Thoracic aorta (tissue), 2 donors: Measurements from ENCODE around the gene HSD17B7. TPM values are rescaled to one million over a fixed set of nuclear protein-coding genes. Genes with fewer than 3 reads are reported as not detected.
A peak's percentile ranks its signal among the peaks of the same experiment; 100 is the strongest.
"Not testable (repeated sequence)": the region's sequence is repeated elsewhere in the genome, so short reads cannot be mapped to it uniquely, and the experiment has no call there.

Experiments
- ATAC-seq: fragments of 150-250 bp; one replicate; pipeline ENCODE4 v1.8.0; 2017; ENCODE audit warnings: low read depth; ENCODE audit not compliant: insufficient number of reproducible peaks, low FRiP score
- DNase-seq: peaks from one replicate; pipeline ENCODE4 v3.0.0-alpha.2; 2020; ENCODE audit warnings: low spot score
- H3K27ac ChIP-seq, 2 donors: fragments of 200-600 bp; sonication (generic); 1 replicate in 1 of 2; 2 replicates in 1 of 2; pipeline ENCODE4 v1.5.1; 2016; ENCODE audit warnings: mild to moderate bottlenecking in 2 of 2, moderate library complexity in 2 of 2
- H3K27me3 ChIP-seq: fragments of 200-600 bp; sonication (generic); replicated peaks from 2 replicates; pipeline ENCODE4 v1.6.0; 2016; ENCODE audit warnings: mild to moderate bottlenecking; ENCODE audit not compliant: insufficient read depth
- H3K36me3 ChIP-seq: fragments of 200-600 bp; sonication (generic); one replicate; pipeline ENCODE4 v1.5.1; 2016
- H3K4me1 ChIP-seq, 2 donors: fragments of 200-600 bp; sonication (generic); 1 replicate in 1 of 2; 2 replicates in 1 of 2; pipeline versions ENCODE4 v1.5.1 to v1.6.0; 2016; ENCODE audit warnings: low read depth in 2 of 2, mild to moderate bottlenecking in 1 of 2; ENCODE audit not compliant: control insufficient read depth in 1 of 2
- H3K4me3 ChIP-seq: fragments of 200-600 bp; sonication (generic); 2 replicates; pipeline ENCODE4 v1.5.1; 2016; ENCODE audit warnings: mild to moderate bottlenecking
- H3K9me3 ChIP-seq: fragments of 200-600 bp; sonication (generic); 2 replicates; pipeline ENCODE4 v1.5.1; 2016
- CTCF ChIP-seq: fragments of 200-600 bp; sonication (generic); IDR thresholded peaks from one replicate; pipeline ENCODE4 v1.5.1; 2019; ENCODE audit warnings: antibody characterized with exemption
- total RNA-seq, 2 donors: library from RNA; depleted of rRNA; stranded (reverse); fragments of >200 nt; gene quantifications; one replicate each; pipeline versions ENCODE4 v1.1.0 to v1.2.3, GENCODE V29; 2016

Gene HSD17B7
- total RNA-seq, 2 donors from 2014 or later, result 10.4 to 14.4 TPM

- not testable (repeated sequence) for H3K9me3 ChIP-seq, H3K27me3 ChIP-seq, H3K36me3 ChIP-seq, H3K4me3 ChIP-seq, H3K27ac ChIP-seq, H3K4me1 ChIP-seq
- ATAC-seq (peak; percentile 85), DNase-seq (peak; percentile 25)
- peak; percentile 58 for TF ChIP-seq CTCF
These were observed 9.7 kb downstream of the HSD17B7 start for GRCh38 chr1:162799995-162800830.

- H3K36me3 ChIP-seq, H3K9me3 ChIP-seq, H3K27me3 ChIP-seq, DNase-seq, H3K4me3 ChIP-seq, H3K27ac ChIP-seq, H3K4me1 ChIP-seq, ATAC-seq: not testable (repeated sequence)
These were observed 17.0 kb downstream of the HSD17B7 start for GRCh38 chr1:162807503-162807902.

- not testable (repeated sequence) for H3K27ac ChIP-seq, H3K27me3 ChIP-seq, H3K36me3 ChIP-seq, DNase-seq, H3K4me3 ChIP-seq, H3K9me3 ChIP-seq, ATAC-seq, H3K4me1 ChIP-seq
These were observed 21.9 kb downstream of the HSD17B7 start for GRCh38 chr1:162812357-162812756.

GRCh38 chr1:162818136-162818535 lies 27.6 kb downstream of the HSD17B7 start:
- not testable (repeated sequence) for H3K9me3 ChIP-seq, H3K4me3 ChIP-seq, H3K27me3 ChIP-seq, DNase-seq, H3K36me3 ChIP-seq, H3K27ac ChIP-seq, ATAC-seq
- H3K4me1 ChIP-seq, result peaks cover 0 to 10% of the 10 kb centered on the region in 2 donors

GRCh38 chr1:162818666-162819065 lies 28.2 kb downstream of the HSD17B7 start:
- H3K27me3 ChIP-seq, H3K4me3 ChIP-seq, H3K9me3 ChIP-seq, H3K36me3 ChIP-seq, ATAC-seq, H3K27ac ChIP-seq, DNase-seq: not testable (repeated sequence)
- H3K4me1 ChIP-seq, result peaks cover 0 to 10% of the 10 kb centered on the region in 2 donors

GRCh38 chr1:162822391-162823200 lies 32.1 kb downstream of the HSD17B7 start:
- no peak for ATAC-seq
- no peak for TF ChIP-seq CTCF
- DNase-seq, result no peak
- Histone ChIP-seq H3K9me3 (no peaks in the 10 kb centered on the region), H3K36me3 (no peaks in the 10 kb centered on the region), H3K4me3 (peak overlapping the region; percentile 74), H3K27me3 (peaks cover 6% of the 10 kb centered on the region), H3K27ac (no peak overlapping the region), H3K4me1 (peaks cover 0 to 10% of the 10 kb centered on the region in 2 donors)

GRCh38 chr1:162823231-162823630 lies 32.7 kb downstream of the HSD17B7 start:
- TF ChIP-seq CTCF, result no peak
- Histone ChIP-seq H3K9me3 (no peaks in the 10 kb centered on the region), H3K27me3 (peaks cover 6% of the 10 kb centered on the region), H3K36me3 (no peaks in the 10 kb centered on the region), H3K4me3 (no peak overlapping the region), H3K27ac (no peak overlapping the region), H3K4me1 (peaks cover 0 to 10% of the 10 kb centered on the region in 2 donors)
- DNase-seq, result no peak
- no peak for ATAC-seq
